IMR-90 (cell line): Measurements from ENCODE around the gene RALGAPA2. TPM values are rescaled to one million over a fixed set of nuclear protein-coding genes. Genes with fewer than 3 reads are reported as not detected.

ENCODE experiments used
- ATAC-seq: fragments of 200-7000 bp; cut with Tn5 transposase; 2 replicates; pipeline ENCODE4 v1.9.1; 2020; ENCODE audit warnings: low read depth, mild to moderate bottlenecking, moderate library complexity
- BruUV-seq: library from RNA; stranded (reverse); fragments of 400-500 nt; replicated peaks from 2 replicates; lab custom pipeline; 2021; lab: Mats Ljungman, UMichigan
- CTCF ChIA-PET: fragments of 300-600 bp; formaldehyde crosslinking; extraction: SDS; loops from one replicate; lab custom pipeline; 2021; ENCODE audit warnings: antibody characterized with exemption; lab: Yijun Ruan, JAX
- POLR2A ChIA-PET: fragments of 300-600 bp; sonication (Branson Sonifier 250); formaldehyde crosslinking; loops from one replicate; lab custom pipeline; 2022; ENCODE audit warnings: antibody characterized with exemption; ENCODE audit not compliant: unreplicated experiment; lab: Charles Lee
- DNase-seq: peaks from one replicate; pipeline ENCODE4 v3.0.0; 2013
- H2AFZ ChIP-seq: replicated peaks from 2 replicates; pipeline ENCODE3; 2013; ENCODE audit warnings: low read length, mild to moderate bottlenecking; ENCODE audit not compliant: poor library complexity
- H2AK5ac ChIP-seq: 2 replicates; pipeline ENCODE4 v1.6.1; 2013; ENCODE audit warnings: low read depth, low read length, inconsistent platforms
- H2AK9ac ChIP-seq: replicated peaks from 2 replicates; pipeline ENCODE3; 2013; ENCODE audit warnings: mild to moderate bottlenecking, low read depth, low read length, moderate library complexity; ENCODE audit not compliant: poor library complexity
- H2BK120ac ChIP-seq: 2 replicates; pipeline ENCODE4 v1.6.1; 2013; ENCODE audit warnings: low read depth, low read length, inconsistent platforms
- H2BK15ac ChIP-seq: 3 replicates; pipeline ENCODE4 v1.6.1; 2013; ENCODE audit warnings: low read depth, low read length, inconsistent platforms
- H2BK20ac ChIP-seq: 2 replicates; pipeline ENCODE4 v1.6.1; 2013; ENCODE audit warnings: low read depth, mild to moderate bottlenecking, inconsistent platforms, low read length, moderate library complexity
- H2BK5ac ChIP-seq: 2 replicates; pipeline ENCODE4 v1.6.1; 2013; ENCODE audit warnings: mild to moderate bottlenecking, low read depth, low read length, inconsistent platforms; ENCODE audit not compliant: poor library complexity, severe bottlenecking
- H3K14ac ChIP-seq: replicated peaks from 2 replicates; pipeline ENCODE4 v1.6.1; 2013; ENCODE audit warnings: low read depth, low read length, inconsistent platforms
- H3K18ac ChIP-seq: 2 replicates; pipeline ENCODE4 v1.6.1; 2013; ENCODE audit warnings: low read depth, low read length, control low read depth
- H3K23ac ChIP-seq: 2 replicates; pipeline ENCODE4 v1.6.1; 2013; ENCODE audit warnings: low read depth, low read length, inconsistent platforms
- H3K27ac ChIP-seq: 2 replicates; pipeline ENCODE4 v1.5.1; 2013; ENCODE audit warnings: mild to moderate bottlenecking, control low read depth, low read length; ENCODE audit not compliant: insufficient read depth
- H3K27me3 ChIP-seq: 2 replicates; pipeline ENCODE4 v1.6.1; 2013; ENCODE audit warnings: low read length; ENCODE audit not compliant: control insufficient read depth, insufficient read depth
- H3K36me3 ChIP-seq: 2 replicates; pipeline ENCODE4 v1.6.1; 2013; ENCODE audit warnings: low read length, mixed read lengths; ENCODE audit not compliant: control insufficient read depth, insufficient read depth
- H3K4ac ChIP-seq: 2 replicates; pipeline ENCODE4 v1.6.1; 2013; ENCODE audit warnings: low read depth, low read length, inconsistent platforms
- H3K4me1 ChIP-seq: 2 replicates; pipeline ENCODE4 v1.6.1; 2013; ENCODE audit warnings: low read length, mixed read lengths; ENCODE audit not compliant: control insufficient read depth, insufficient read depth
- H3K4me2 ChIP-seq: 2 replicates; pipeline ENCODE4 v1.6.1; 2013; ENCODE audit warnings: low read depth, mild to moderate bottlenecking, control low read depth, low read length, moderate library complexity
- H3K4me3 ChIP-seq: 2 replicates; pipeline ENCODE4 v1.5.1; 2013; ENCODE audit warnings: low read depth, mild to moderate bottlenecking, control low read depth, low read length, moderate library complexity; ENCODE audit not compliant: insufficient read depth
- H3K56ac ChIP-seq: 2 replicates; pipeline ENCODE4 v1.6.1; 2013; ENCODE audit warnings: low read length, inconsistent platforms; ENCODE audit not compliant: insufficient read depth; ENCODE audit errors: extremely low read depth
- H3K79me1 ChIP-seq, 2 experiments: 2 replicates each; pipeline ENCODE4 v1.6.1; 2013; ENCODE audit warnings: low read length in 2 of 2, inconsistent platforms in 1 of 2, low read depth in 1 of 2
- H3K9ac ChIP-seq: 2 replicates; pipeline ENCODE4 v1.6.1; 2013; ENCODE audit warnings: low read depth, low read length, control low read depth
- H3K9me1 ChIP-seq: 2 replicates; pipeline ENCODE4 v1.6.1; 2013; ENCODE audit warnings: low read length, inconsistent platforms; ENCODE audit not compliant: insufficient read depth
- H3K9me3 ChIP-seq: 2 replicates; pipeline ENCODE4 v1.6.1; 2013; ENCODE audit warnings: low read length; ENCODE audit not compliant: control insufficient read depth, insufficient read depth
- H4K20me1 ChIP-seq: 2 replicates; pipeline ENCODE4 v1.6.1; 2013; ENCODE audit warnings: low read length, inconsistent platforms; ENCODE audit not compliant: insufficient read depth
- H4K5ac ChIP-seq: 2 replicates; pipeline ENCODE4 v1.6.1; 2013; ENCODE audit warnings: mild to moderate bottlenecking, low read depth, low read length, control low read depth
- H4K8ac ChIP-seq, 2 experiments: 2 replicates each; pipeline ENCODE4 v1.6.1; 2013; ENCODE audit warnings: low read depth in 2 of 2, low read length in 2 of 2, control low read depth in 1 of 2, inconsistent platforms in 1 of 2
- H4K91ac ChIP-seq: 2 replicates; pipeline ENCODE4 v1.6.1; 2013; ENCODE audit warnings: low read depth, low read length, inconsistent platforms; ENCODE audit not compliant: insufficient read depth
- CEBPB ChIP-seq: IDR thresholded peaks from 2 replicates; pipeline ENCODE4 v1.6.1; 2012; ENCODE audit warnings: low read depth, low read length, improper control_type of control experiment
- FOS ChIP-seq: fragments of 150-350 bp; IDR thresholded peaks from 2 replicates; pipeline ENCODE4 v1.6.1; 2016; ENCODE audit warnings: low read depth, low read length
- RAD21 ChIP-seq: IDR thresholded peaks from 2 replicates; pipeline ENCODE4 v1.6.1; 2012; ENCODE audit warnings: low read length, improper control_type of control experiment
- SMC3 ChIP-seq: fragments of 150-350 bp; IDR thresholded peaks from 2 replicates; pipeline ENCODE4 v1.6.1; 2016; ENCODE audit warnings: low read depth, mild to moderate bottlenecking, antibody characterized with exemption, low read length, moderate library complexity
- WGBS, 2 experiments: methylation state at CpG; one replicate each; pipeline versions ENCODE4 v1.1.5 to v1.1.7; 2013; ENCODE audit warnings: missing lambda C conversion rate in 2 of 2; ENCODE audit not compliant: insufficient read length in 1 of 2; ENCODE audit errors: extremely low coverage in 2 of 2; 5-methylcytosine and 5-hydroxymethylcytosine counted together
- dilution Hi-C: fragments of 300-500 bp; cut with HindIII; formaldehyde crosslinking; loops from one replicate; pipeline ENCODE4 v1.14.3; 2018; ENCODE audit warnings: low sequenced_read_pairs; ENCODE audit not compliant: unreplicated experiment
- in situ Hi-C: fragments of 300-500 bp; cut with MboI; formaldehyde crosslinking; loops from 3 replicates; pipeline ENCODE4 v1.14.3; 2019; ENCODE audit warnings: low sequenced_read_pairs, inconsistent platforms, mixed read lengths
- intact Hi-C: fragments of 100-400 bp; cut with micrococcal nuclease; formaldehyde crosslinking; loops from 2 replicates; pipeline ENCODE4 v1.10.0; 2022
- polyA plus RNA-seq, 3 experiments: library from polyadenylated mRNA; depleted of rRNA; stranded (reverse); fragments of >200 nt; gene quantifications; 2 replicates each; pipeline ENCODE4 v1.2.3, GENCODE V29; 2012; ENCODE audit warnings: low replicate concordance in 1 of 3
- total RNA-seq: library from RNA; depleted of rRNA; stranded (reverse); fragments of >200 nt; gene quantifications from 2 replicates; pipeline ENCODE4 v1.2.3, GENCODE V29; 2012
- TF ChIP-seq, protein P1 (sequence below): fragments of 150-350 bp; IDR thresholded peaks from 2 replicates; pipeline ENCODE4 v1.6.1; 2016; ENCODE audit warnings: low read depth, mild to moderate bottlenecking, low read length, moderate library complexity, borderline replicate concordance
- TF ChIP-seq, protein P2 (sequence below): fragments of 150-350 bp; IDR thresholded peaks from 2 replicates; pipeline ENCODE4 v1.6.1; 2017; ENCODE audit warnings: mild to moderate bottlenecking, antibody characterized with exemption, low read length, low read depth
- TF ChIP-seq, protein P3 (sequence below): conservative IDR thresholded peaks from 2 replicates; pipeline ENCODE4 v1.5.1; 2012; ENCODE audit warnings: mild to moderate bottlenecking, low read depth, low read length, improper control_type of control experiment

The RALGAPA2 gene
- total and polyA plus RNA-seq, 2 of the 4 experiments (the other 2 are of a cell fraction): 1.3 to 3.9 TPM

DNA sequence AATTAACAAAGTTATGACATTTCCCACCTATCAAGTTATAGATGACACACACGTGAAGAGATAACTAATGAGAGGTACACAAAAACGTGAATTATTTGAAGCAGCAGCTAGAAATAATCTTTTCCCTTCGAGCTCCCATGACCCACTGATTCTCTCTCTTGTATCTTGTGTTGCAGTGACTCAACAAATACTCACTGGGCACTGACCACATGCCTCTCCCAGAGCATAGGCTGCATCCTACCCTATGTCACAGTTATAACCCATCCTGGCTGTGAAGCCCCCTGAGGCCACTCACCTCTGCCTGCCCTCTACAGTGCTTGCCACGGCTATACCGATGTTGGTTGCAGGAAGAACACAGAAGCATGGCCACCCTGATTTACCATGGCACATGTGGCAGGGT lies 252.7 kb downstream of the RALGAPA2 start:
- Histone ChIP-seq H4K5ac (no peak overlapping the region), H3K23ac (no peak overlapping the region), H2AFZ (no peak overlapping the region), H4K8ac (no peak overlapping the region; a peak in 1 of 4 replicates), H3K18ac (no peak overlapping the region; the same call in 1 of the 2 replicates), H2AK5ac (no peak overlapping the region), H3K36me3 (no peaks in the 10 kb centered on the region), H2BK120ac (no peak overlapping the region), H3K4me1 (peaks cover 4% of the 10 kb centered on the region), H3K56ac (no peak overlapping the region), H3K9me3 (no peaks in the 10 kb centered on the region), H2BK5ac (no peak overlapping the region), H2BK20ac (no peak overlapping the region), H3K4me2 (no peak overlapping the region), H3K9ac (no peak overlapping the region), H4K20me1 (no peaks in the 10 kb centered on the region), H2BK15ac (no peak overlapping the region), H3K9me1 (no peaks in the 10 kb centered on the region), H2AK9ac (no peak overlapping the region), H3K4ac (no peak overlapping the region), H4K91ac (no peak overlapping the region), H3K4me3 (no peak overlapping the region), H3K14ac (no peak overlapping the region), H3K27me3 (no peaks in the 10 kb centered on the region), H3K27ac (no peak overlapping the region), H3K79me1 (no peaks in the 10 kb centered on the region)
- ATAC-seq (peak; percentile 38; the same call in 1 of the 2 replicates), DNase-seq (peak; percentile 58)
- dilution Hi-C loops: no loop called here
- no TSS peak for BruUV-seq
- in situ Hi-C loops: no loop called here
- intact Hi-C loops: no loop called here
- ChIA-PET POLR2A (no interaction called here), CTCF (interaction anchor here (1.0 kb wide), 1 partner anchor 10 kb away, joined by 3 read pairs; no protein-coding TSS in a partner anchor)
- TF ChIP-seq RAD21: no peak
- TF ChIP-seq FOS: no peak
- no peak for TF ChIP-seq SMC3
- TF ChIP-seq, protein P1, sequence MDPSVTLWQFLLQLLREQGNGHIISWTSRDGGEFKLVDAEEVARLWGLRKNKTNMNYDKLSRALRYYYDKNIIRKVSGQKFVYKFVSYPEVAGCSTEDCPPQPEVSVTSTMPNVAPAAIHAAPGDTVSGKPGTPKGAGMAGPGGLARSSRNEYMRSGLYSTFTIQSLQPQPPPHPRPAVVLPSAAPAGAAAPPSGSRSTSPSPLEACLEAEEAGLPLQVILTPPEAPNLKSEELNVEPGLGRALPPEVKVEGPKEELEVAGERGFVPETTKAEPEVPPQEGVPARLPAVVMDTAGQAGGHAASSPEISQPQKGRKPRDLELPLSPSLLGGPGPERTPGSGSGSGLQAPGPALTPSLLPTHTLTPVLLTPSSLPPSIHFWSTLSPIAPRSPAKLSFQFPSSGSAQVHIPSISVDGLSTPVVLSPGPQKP: no peak
- TF ChIP-seq, protein P2, sequence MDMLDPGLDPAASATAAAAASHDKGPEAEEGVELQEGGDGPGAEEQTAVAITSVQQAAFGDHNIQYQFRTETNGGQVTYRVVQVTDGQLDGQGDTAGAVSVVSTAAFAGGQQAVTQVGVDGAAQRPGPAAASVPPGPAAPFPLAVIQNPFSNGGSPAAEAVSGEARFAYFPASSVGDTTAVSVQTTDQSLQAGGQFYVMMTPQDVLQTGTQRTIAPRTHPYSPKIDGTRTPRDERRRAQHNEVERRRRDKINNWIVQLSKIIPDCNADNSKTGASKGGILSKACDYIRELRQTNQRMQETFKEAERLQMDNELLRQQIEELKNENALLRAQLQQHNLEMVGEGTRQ: no peak
- TF ChIP-seq CEBPB: no peak
- TF ChIP-seq, protein P3, sequence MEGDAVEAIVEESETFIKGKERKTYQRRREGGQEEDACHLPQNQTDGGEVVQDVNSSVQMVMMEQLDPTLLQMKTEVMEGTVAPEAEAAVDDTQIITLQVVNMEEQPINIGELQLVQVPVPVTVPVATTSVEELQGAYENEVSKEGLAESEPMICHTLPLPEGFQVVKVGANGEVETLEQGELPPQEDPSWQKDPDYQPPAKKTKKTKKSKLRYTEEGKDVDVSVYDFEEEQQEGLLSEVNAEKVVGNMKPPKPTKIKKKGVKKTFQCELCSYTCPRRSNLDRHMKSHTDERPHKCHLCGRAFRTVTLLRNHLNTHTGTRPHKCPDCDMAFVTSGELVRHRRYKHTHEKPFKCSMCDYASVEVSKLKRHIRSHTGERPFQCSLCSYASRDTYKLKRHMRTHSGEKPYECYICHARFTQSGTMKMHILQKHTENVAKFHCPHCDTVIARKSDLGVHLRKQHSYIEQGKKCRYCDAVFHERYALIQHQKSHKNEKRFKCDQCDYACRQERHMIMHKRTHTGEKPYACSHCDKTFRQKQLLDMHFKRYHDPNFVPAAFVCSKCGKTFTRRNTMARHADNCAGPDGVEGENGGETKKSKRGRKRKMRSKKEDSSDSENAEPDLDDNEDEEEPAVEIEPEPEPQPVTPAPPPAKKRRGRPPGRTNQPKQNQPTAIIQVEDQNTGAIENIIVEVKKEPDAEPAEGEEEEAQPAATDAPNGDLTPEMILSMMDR: no peak
- WGBS, 2 experiments: 83% methylated on average over 1 of the region's 5 CpGs; no CpG with 5 or more reads in 1 of the 2 experiments
